CD4-positive, alpha-beta T cell (primary cell): ENCODE data around the gene TTC34. TPM values are rescaled to one million over a fixed set of nuclear protein-coding genes. Genes with fewer than 3 reads are reported as not detected.
"Not testable (repeated sequence)": the region's sequence is repeated elsewhere in the genome, so short reads cannot be mapped to it uniquely, and the experiment has no call there.

Experiments used
- ATAC-seq: fragments of 200-7000 bp; cut with Tn5 transposase; one replicate; pipeline ENCODE4 v1.10.0; 2022; ENCODE audit warnings: mild to moderate bottlenecking; ENCODE audit not compliant: poor library complexity
- CTCF ChIA-PET: fragments of 350-600 bp; sonication (Branson Sonifier 250); formaldehyde crosslinking; loops from one replicate; lab custom pipeline; 2021; ENCODE audit warnings: antibody characterized with exemption, inconsistent platforms; lab: Charles Lee
- POLR2A ChIA-PET: fragments of 350-600 bp; sonication (Branson Sonifier 250); formaldehyde crosslinking; loops from one replicate; lab custom pipeline; 2021; ENCODE audit warnings: antibody characterized with exemption, inconsistent platforms; lab: Charles Lee
- DNase-seq, 14 experiments: peaks; one replicate each; pipeline ENCODE4 v3.0.0-alpha.2; 2013 to 2020; ENCODE audit warnings: mixed read lengths in 2 of 14
- H3K27ac ChIP-seq, 2 donors: one replicate each; pipeline versions ENCODE4 v1.5.1 to v1.7.0; 2013; ENCODE audit warnings: low read length in 2 of 2, low read depth in 1 of 2, mild to moderate bottlenecking in 1 of 2
- H3K27me3 ChIP-seq, 2 experiments: 1 replicate in 1 of 2; 2 replicates in 1 of 2; pipeline versions ENCODE4 v1.6.1 to v1.7.0; 2013; ENCODE audit warnings: low read length in 2 of 2, control low read depth in 1 of 2, mild to moderate bottlenecking in 1 of 2, moderate library complexity in 1 of 2; ENCODE audit not compliant: insufficient read depth in 2 of 2, control insufficient read depth in 1 of 2
- H3K36me3 ChIP-seq: one replicate; pipeline ENCODE4 v1.6.1; 2013; ENCODE audit warnings: low read length, control low read depth; ENCODE audit not compliant: insufficient read depth
- H3K4me1 ChIP-seq: one replicate; pipeline ENCODE4 v1.6.1; 2013; ENCODE audit warnings: low read length, control low read depth; ENCODE audit not compliant: insufficient read depth
- H3K4me3 ChIP-seq: one replicate; pipeline ENCODE4 v1.5.1; 2013; ENCODE audit warnings: mild to moderate bottlenecking, low read length, moderate library complexity
- H3K9me3 ChIP-seq, 2 experiments: 1 replicate in 1 of 2; 2 replicates in 1 of 2; pipeline versions ENCODE4 v1.6.1 to v1.7.0; 2013; ENCODE audit warnings: low read length in 2 of 2, mild to moderate bottlenecking in 2 of 2, control low read depth in 1 of 2, moderate library complexity in 1 of 2; ENCODE audit not compliant: control insufficient read depth in 1 of 2, insufficient read depth in 1 of 2
- H3K27ac Mint-ChIP-seq: one replicate; pipeline ENCODE4 v1.8.0; 2020; ENCODE audit warnings: mixed read lengths
- H3K27me3 Mint-ChIP-seq: one replicate; pipeline ENCODE4 v1.8.0; 2021; ENCODE audit warnings: mixed read lengths
- H3K36me3 Mint-ChIP-seq: one replicate; pipeline ENCODE4 v1.8.0; 2021; ENCODE audit warnings: low read depth, mixed read lengths
- H3K4me1 Mint-ChIP-seq: one replicate; pipeline ENCODE4 v1.8.0; 2021; ENCODE audit warnings: low read depth, mixed read lengths
- H3K4me3 Mint-ChIP-seq: one replicate; pipeline ENCODE4 v1.8.0; 2020; ENCODE audit warnings: mild to moderate bottlenecking, mixed read lengths
- H3K9me3 Mint-ChIP-seq: one replicate; pipeline ENCODE4 v1.8.0; 2020; ENCODE audit warnings: mixed read lengths
- intact Hi-C, 2 experiments: fragments of 100-400 bp; cut with DNase I in 1 of 2; cut with micrococcal nuclease in 1 of 2; formaldehyde crosslinking; loops; one replicate each; pipeline versions ENCODE4 v1.15.1 to v1.9.0; 2023 to 2025; cut with DNase I, micrococcal nuclease
- total RNA-seq, 174 experiments: library from RNA in 2 of 174; stranded (reverse) in 2 of 174; gene quantifications; one replicate each; pipeline ENCODE4 v1.2.3 and lab custom pipeline; 2021 to 2026
- TF ChIP-seq, protein P1 (sequence below): fragments of 200-600 bp; IDR thresholded peaks from one replicate; pipeline ENCODE4 v1.8.0; 2022; ENCODE audit warnings: antibody characterized with exemption, mild to moderate bottlenecking

The TTC34 gene
- total RNA-seq, 2 experiments from 2014 or later, result 1.3 TPM

DNA sequence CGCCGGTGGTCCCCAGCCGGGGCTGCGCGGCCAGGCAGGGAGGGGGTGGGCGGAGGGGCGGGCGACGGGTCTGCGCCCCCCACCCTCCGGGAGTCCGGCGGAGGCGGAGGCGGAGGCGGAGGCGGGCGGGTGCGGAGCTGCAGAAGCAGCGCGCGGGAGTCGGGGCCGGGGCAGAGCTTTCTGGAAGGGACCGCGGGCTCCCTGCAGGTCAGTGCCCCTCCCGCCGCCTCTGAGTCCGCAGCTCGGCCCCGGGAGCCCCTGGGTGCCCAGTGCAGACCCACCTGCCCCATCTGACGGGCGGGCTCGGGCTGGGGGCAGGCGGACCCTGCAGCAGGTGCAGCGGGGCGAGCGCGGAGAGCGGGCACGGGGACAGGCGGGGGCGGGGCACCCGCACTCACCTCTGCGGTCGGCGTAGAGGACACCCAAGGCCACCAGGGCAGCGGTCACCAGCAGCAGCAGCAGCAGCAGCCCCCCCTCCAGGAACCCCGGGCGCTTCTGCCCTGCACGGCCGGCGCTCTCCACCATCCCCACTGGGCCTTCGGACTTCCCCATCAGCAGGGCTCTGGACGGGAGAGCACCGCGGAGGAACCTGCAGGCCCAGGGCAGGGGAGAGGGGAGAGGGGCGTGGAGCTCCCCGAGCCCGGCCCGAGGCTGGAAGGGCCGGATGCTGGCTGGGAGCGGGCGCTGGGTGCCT, 172.4 kb downstream of the TTC34 start:
- CTCF ChIA-PET, result no interaction called here
- Mint-ChIP-seq H3K36me3 (no peaks in the 10 kb centered on the region), H3K4me1 (peaks cover 5% of the 10 kb centered on the region), H3K27ac (no peak overlapping the region), H3K9me3 (no peaks in the 10 kb centered on the region), H3K27me3 (peaks cover 64% of the 10 kb centered on the region), H3K4me3 (no peak overlapping the region)
- peak in 2 of 14 experiments; percentile 12 to 33 for DNase-seq
- Histone ChIP-seq H3K27me3 (peaks cover 35 to 40% of the 10 kb centered on the region in 2 experiments), H3K9me3 (peaks cover 0 to 30% of the 10 kb centered on the region in 2 experiments), H3K36me3 (no peaks in the 10 kb centered on the region), H3K27ac (no peak overlapping the region), H3K4me3 (no peak overlapping the region), H3K4me1 (peaks cover 12% of the 10 kb centered on the region)
- intact Hi-C loops, result no loop called here
- TF ChIP-seq, protein P1, sequence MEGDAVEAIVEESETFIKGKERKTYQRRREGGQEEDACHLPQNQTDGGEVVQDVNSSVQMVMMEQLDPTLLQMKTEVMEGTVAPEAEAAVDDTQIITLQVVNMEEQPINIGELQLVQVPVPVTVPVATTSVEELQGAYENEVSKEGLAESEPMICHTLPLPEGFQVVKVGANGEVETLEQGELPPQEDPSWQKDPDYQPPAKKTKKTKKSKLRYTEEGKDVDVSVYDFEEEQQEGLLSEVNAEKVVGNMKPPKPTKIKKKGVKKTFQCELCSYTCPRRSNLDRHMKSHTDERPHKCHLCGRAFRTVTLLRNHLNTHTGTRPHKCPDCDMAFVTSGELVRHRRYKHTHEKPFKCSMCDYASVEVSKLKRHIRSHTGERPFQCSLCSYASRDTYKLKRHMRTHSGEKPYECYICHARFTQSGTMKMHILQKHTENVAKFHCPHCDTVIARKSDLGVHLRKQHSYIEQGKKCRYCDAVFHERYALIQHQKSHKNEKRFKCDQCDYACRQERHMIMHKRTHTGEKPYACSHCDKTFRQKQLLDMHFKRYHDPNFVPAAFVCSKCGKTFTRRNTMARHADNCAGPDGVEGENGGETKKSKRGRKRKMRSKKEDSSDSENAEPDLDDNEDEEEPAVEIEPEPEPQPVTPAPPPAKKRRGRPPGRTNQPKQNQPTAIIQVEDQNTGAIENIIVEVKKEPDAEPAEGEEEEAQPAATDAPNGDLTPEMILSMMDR, result no peak
- POLR2A ChIA-PET, result no interaction called here
- no peak for ATAC-seq

DNA sequence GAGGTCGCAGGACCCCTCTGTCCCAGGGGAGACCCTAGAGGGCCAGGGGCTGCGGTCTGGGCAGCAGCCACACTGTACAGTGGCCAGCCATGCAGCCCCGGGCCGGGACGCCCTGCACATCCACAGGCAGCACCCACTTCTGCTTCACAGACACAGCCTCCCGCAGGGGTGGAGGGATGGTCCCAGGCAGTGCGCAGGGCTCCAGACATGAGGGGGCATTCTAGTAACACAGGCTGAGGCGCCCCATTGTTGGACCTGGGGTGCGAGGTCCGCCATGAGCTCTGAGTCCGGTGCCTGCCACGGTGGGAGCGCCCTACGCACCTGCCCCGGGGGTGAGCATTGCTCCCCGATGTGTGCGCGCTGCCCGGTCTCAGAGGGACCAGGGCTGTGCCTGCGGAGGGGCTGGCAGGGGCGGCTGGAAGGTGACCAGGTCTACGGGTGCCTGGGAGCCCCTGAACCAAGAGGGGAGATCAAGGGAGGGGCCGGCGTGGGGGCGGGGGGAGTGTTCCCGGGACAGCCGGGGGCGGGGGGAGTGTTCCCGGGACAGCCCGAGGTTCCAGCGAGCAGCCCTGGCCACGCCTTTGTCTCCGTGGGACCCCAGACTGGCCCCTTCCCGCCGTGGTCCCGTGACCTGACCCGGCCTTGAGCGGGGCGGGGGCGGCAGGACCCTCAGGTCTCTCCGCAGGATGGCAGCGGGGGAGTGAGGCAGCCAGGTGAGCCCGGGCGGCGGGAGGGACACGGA, 173.1 kb downstream of the TTC34 start:
- Mint-ChIP-seq H3K4me1 (peaks cover 10% of the 10 kb centered on the region), H3K9me3 (no peaks in the 10 kb centered on the region), H3K4me3 (no peak overlapping the region), H3K27me3 (peaks cover 66% of the 10 kb centered on the region), H3K27ac (no peak overlapping the region), H3K36me3 (no peaks in the 10 kb centered on the region)
- no peak for ATAC-seq
- H3K27me3 ChIP-seq, result peaks cover 35 to 40% of the 10 kb centered on the region in 2 experiments
- ChIA-PET CTCF (no interaction called here), POLR2A (no interaction called here)
- no peak overlapping the region for H3K4me3 ChIP-seq
- H3K27ac ChIP-seq, result no peak overlapping the region
- TF ChIP-seq, protein P1, result no peak
- DNase-seq, result peak in 2 of 14 experiments; percentile 27 to 33
- peaks cover 12% of the 10 kb centered on the region for H3K4me1 ChIP-seq
- H3K36me3 ChIP-seq, result no peaks in the 10 kb centered on the region
- intact Hi-C loops, result no loop called here
- H3K9me3 ChIP-seq, result peaks cover 0 to 27% of the 10 kb centered on the region in 2 experiments

DNA sequence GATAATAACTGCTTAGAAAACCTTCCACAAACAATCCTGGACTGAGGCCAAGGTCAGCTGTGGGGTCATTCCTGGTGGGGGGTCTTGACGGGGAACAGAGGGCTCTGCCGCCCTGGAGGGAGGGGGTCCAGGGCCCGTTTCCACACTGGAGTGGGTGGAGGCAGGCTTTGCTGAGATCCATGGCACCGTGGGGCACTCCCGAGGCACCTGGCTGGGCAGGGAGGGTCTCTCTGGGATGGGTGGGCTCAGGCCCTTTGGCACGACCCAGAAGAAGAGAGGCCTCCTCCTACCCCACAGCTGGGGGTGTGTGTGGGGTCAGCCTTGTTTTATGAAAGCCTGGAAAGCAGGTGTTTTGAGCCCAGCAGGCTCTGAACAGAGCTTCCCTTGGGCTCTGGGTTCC, 173.7 kb downstream of the TTC34 start:
- Histone ChIP-seq H3K27me3 (peaks cover 35 to 40% of the 10 kb centered on the region in 2 experiments), H3K27ac (no peak overlapping the region), H3K4me1 (peaks cover 15% of the 10 kb centered on the region), H3K36me3 (no peaks in the 10 kb centered on the region), H3K9me3 (peaks cover 0 to 27% of the 10 kb centered on the region in 2 experiments), H3K4me3 (no peak overlapping the region)
- Mint-ChIP-seq H3K4me1 (peaks cover 14% of the 10 kb centered on the region), H3K27me3 (peaks cover 66% of the 10 kb centered on the region), H3K4me3 (no peak overlapping the region), H3K36me3 (no peaks in the 10 kb centered on the region), H3K9me3 (no peaks in the 10 kb centered on the region), H3K27ac (no peak overlapping the region)
- ATAC-seq, result no peak
- intact Hi-C loops, result no loop called here
- ChIA-PET POLR2A (no interaction called here), CTCF (no interaction called here)
- TF ChIP-seq, protein P1, result no peak
- DNase-seq, result peak in 1 of 14 experiments; percentile 26

DNA sequence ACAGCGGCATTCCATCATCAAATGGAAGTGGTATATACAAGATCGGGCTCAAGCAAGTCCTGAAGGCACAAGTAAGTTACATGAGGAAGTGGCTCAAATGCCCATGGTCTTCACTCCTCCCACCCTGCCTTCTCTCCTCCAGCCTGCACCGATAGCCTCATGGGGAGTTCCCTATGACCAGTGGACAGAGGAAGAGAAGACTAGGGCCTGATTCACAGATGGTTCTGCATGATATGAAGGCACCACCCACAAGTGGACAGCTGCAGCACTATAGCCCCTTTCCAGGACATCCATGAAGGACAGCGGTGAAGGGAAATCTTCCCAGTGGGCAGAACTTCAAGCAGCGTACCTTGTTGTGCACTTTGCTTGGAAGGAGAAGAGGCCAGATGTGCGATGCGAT, 175.7 kb downstream of the TTC34 start:
- H3K4me1 Mint-ChIP-seq, result peaks cover 19% of the 10 kb centered on the region
- H3K36me3 ChIP-seq, POLR2A ChIA-PET, DNase-seq, H3K27ac ChIP-seq, H3K4me3 ChIP-seq, H3K4me3 Mint-ChIP-seq, H3K36me3 Mint-ChIP-seq, H3K9me3 Mint-ChIP-seq, intact Hi-C loops, H3K27ac Mint-ChIP-seq, ATAC-seq, CTCF ChIA-PET: not testable (repeated sequence)
- peaks cover 54% of the 10 kb centered on the region for H3K27me3 Mint-ChIP-seq
- H3K9me3 ChIP-seq, result peaks cover 0 to 33% of the 10 kb centered on the region in 2 experiments
- H3K27me3 ChIP-seq, result peaks cover 32 to 40% of the 10 kb centered on the region in 2 experiments
- H3K4me1 ChIP-seq, result peaks cover 23% of the 10 kb centered on the region
